Smooth muscle cell (in vitro differentiated cells): ENCODE measurements around the gene GNG2. TPM values are rescaled to one million over a fixed set of nuclear protein-coding genes. Genes with fewer than 3 reads are reported as not detected.

Experiments
- DNase-seq: peaks from one replicate; lab custom pipeline; 2025; ENCODE audit not compliant: unreplicated experiment; lab: John Stamatoyannopoulos, UW
- H2AFZ ChIP-seq: fragments of 200-600 bp; sonication (generic); 2 replicates; pipeline ENCODE4 v1.6.0; 2016; ENCODE audit warnings: antibody characterized with exemption, low read depth, mild to moderate bottlenecking
- H3F3A ChIP-seq: fragments of 200-600 bp; sonication (generic); 2 replicates; pipeline ENCODE4 v1.6.0; 2017; ENCODE audit warnings: antibody characterized with exemption, low read depth
- H3K27ac ChIP-seq: fragments of 200-600 bp; sonication (generic); 2 replicates; pipeline ENCODE4 v1.5.1; 2016; ENCODE audit warnings: low read depth, mild to moderate bottlenecking
- H3K27me3 ChIP-seq: fragments of 200-600 bp; sonication (generic); 2 replicates; pipeline ENCODE4 v1.6.1; 2016; ENCODE audit warnings: low read depth, mild to moderate bottlenecking
- H3K36me3 ChIP-seq: fragments of 200-600 bp; sonication (generic); 2 replicates; pipeline ENCODE4 v1.5.1; 2016; ENCODE audit warnings: low read depth
- H3K4me1 ChIP-seq: fragments of 200-600 bp; sonication (generic); 2 replicates; pipeline ENCODE4 v1.5.1; 2016; ENCODE audit warnings: low read depth
- H3K4me2 ChIP-seq: fragments of 200-600 bp; sonication (generic); 2 replicates; pipeline ENCODE4 v1.6.0; 2016; ENCODE audit warnings: mild to moderate bottlenecking
- H3K4me3 ChIP-seq: fragments of 200-600 bp; sonication (generic); 2 replicates; pipeline ENCODE4 v1.5.1; 2016; ENCODE audit warnings: mild to moderate bottlenecking
- H3K79me2 ChIP-seq: fragments of 200-600 bp; sonication (generic); 2 replicates; pipeline ENCODE4 v1.6.0; 2016; ENCODE audit warnings: low read depth, mild to moderate bottlenecking
- H3K9ac ChIP-seq: fragments of 200-600 bp; sonication (generic); 2 replicates; pipeline ENCODE4 v1.6.0; 2016; ENCODE audit warnings: low read depth
- H3K9me3 ChIP-seq: fragments of 200-600 bp; sonication (generic); replicated peaks from 2 replicates; pipeline ENCODE4 v1.5.1; 2016; ENCODE audit warnings: low read depth
- H4K20me1 ChIP-seq: fragments of 200-600 bp; sonication (generic); 2 replicates; pipeline ENCODE4 v1.6.0; 2016; ENCODE audit warnings: low read depth
- WGBS: methylation state at CpG from one replicate; pipeline ENCODE4 v1.1.7; 2016; ENCODE audit warnings: low lambda C conversion rate; 5-methylcytosine and 5-hydroxymethylcytosine counted together
- polyA plus RNA-seq: library from polyadenylated mRNA; unstranded; fragments of >200 nt; fragmentation: Nextera tagmentation; extraction: Ambion mirVana; gene quantifications from 2 replicates; pipeline ENCODE4 v1.2.1, GENCODE V29; 2016
- total RNA-seq: library from RNA; depleted of rRNA; stranded (reverse); fragments of >200 nt; gene quantifications from 2 replicates; pipeline ENCODE4 v1.2.3, GENCODE V29; 2014
- TF ChIP-seq, protein P1 (sequence below): fragments of 200-600 bp; sonication (generic); IDR thresholded peaks from 2 replicates; pipeline ENCODE4 v1.5.1; 2017; ENCODE audit warnings: borderline replicate concordance, mild to moderate bottlenecking, antibody characterized with exemption; ENCODE audit not compliant: insufficient read depth, poor library complexity, severe bottlenecking

The GNG2 gene
- total and polyA plus RNA-seq, 2 experiments from 2014 or later: 83.6 to 128 TPM

DNA sequence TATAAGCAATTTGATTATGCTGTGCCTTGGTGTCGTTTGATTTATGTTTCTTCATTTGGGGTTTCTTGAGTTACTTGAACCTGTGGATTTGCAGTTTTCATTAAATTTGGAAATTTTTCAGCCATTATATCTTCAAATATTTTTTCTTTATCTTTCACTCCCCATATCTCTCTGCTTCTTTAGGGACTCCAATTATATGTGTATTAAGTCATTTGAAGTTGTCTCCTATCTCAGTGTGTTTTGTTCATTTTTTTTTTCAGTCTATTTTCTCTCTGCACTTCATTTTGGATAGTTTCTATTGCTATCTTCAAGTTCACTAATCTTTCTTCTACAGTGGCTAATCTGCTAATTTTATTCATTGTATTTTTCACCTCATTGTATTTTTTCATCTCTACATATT is 99.5 kb downstream of the GNG2 start:
- Histone ChIP-seq H3K4me1 (peaks cover 13% of the 10 kb centered on the region), H3K79me2 (peaks cover 5% of the 10 kb centered on the region), H3K9me3 (no peaks in the 10 kb centered on the region), H4K20me1 (peaks cover 11% of the 10 kb centered on the region), H3K4me3 (no peak overlapping the region), H2AFZ (no peak overlapping the region), H3K9ac (no peak overlapping the region), H3K27me3 (no peaks in the 10 kb centered on the region), H3F3A (peaks cover 5% of the 10 kb centered on the region), H3K36me3 (peaks cover 13% of the 10 kb centered on the region), H3K4me2 (no peak overlapping the region), H3K27ac (no peak overlapping the region)
- no peak for DNase-seq
- WGBS: 100% methylated on average over 1 of the region's 1 CpG
- TF ChIP-seq, protein P1, sequence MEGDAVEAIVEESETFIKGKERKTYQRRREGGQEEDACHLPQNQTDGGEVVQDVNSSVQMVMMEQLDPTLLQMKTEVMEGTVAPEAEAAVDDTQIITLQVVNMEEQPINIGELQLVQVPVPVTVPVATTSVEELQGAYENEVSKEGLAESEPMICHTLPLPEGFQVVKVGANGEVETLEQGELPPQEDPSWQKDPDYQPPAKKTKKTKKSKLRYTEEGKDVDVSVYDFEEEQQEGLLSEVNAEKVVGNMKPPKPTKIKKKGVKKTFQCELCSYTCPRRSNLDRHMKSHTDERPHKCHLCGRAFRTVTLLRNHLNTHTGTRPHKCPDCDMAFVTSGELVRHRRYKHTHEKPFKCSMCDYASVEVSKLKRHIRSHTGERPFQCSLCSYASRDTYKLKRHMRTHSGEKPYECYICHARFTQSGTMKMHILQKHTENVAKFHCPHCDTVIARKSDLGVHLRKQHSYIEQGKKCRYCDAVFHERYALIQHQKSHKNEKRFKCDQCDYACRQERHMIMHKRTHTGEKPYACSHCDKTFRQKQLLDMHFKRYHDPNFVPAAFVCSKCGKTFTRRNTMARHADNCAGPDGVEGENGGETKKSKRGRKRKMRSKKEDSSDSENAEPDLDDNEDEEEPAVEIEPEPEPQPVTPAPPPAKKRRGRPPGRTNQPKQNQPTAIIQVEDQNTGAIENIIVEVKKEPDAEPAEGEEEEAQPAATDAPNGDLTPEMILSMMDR: no peak

DNA sequence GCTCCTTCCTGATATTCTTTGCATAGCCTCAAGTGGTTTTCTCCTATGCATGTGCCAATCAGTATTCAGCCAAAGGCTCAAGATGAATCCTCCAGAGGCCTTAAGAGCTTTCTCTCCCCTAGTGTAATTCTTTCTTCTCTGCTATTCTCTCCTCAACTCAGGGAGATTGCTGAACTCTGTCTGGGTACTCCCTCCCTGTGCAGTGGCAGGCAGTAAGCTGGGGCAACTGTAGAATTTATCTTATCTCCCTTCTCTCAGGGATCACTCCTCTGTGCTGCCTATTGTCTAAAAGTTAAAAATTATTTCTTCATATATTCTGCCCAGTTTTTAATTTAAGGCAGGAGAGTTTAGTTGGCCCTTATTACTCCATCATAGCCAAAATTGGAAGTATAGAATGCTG is 100.5 kb downstream of the GNG2 start:
- no peak overlapping the region for H3K27ac ChIP-seq
- no peak overlapping the region for H3K4me3 ChIP-seq
- DNase-seq: no peak

DNA sequence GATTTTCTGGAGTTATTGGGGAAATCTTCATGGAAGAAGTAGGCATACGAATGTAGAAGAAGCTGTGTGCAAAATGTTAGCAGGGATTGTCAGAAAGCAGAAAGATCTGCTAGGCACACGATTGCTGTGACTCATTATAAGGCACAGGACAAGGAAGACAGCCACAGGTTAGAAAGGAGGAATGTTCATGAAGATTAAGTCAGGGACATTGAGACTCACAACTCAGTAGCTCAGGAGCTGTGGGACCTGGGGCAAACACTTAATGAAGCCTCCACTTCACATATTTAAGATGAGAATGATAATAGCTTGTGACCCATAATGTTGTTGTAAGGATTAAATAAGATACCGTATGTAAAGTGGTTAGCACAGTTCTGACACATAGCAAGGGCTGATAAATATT is 102.3 kb downstream of the GNG2 start:
- H3K27ac ChIP-seq: peak overlapping the region; percentile 22
- H3K79me2 ChIP-seq: peaks cover 5% of the 10 kb centered on the region
- peak overlapping the region; percentile 45 for H3K4me2 ChIP-seq
- H3F3A ChIP-seq: peaks cover 5% of the 10 kb centered on the region
- no peaks in the 10 kb centered on the region for H3K9me3 ChIP-seq
- DNase-seq: no peak
- H3K4me3 ChIP-seq: no peak overlapping the region
- 15% methylated on average over 3 of the region's 3 CpGs for WGBS
- H3K9ac ChIP-seq: no peak overlapping the region
- peaks cover 11% of the 10 kb centered on the region for H4K20me1 ChIP-seq
- peaks cover 5% of the 10 kb centered on the region for H3K36me3 ChIP-seq
- H2AFZ ChIP-seq: no peak overlapping the region
- TF ChIP-seq, protein P1: no peak
- H3K27me3 ChIP-seq: no peaks in the 10 kb centered on the region
- peaks cover 13% of the 10 kb centered on the region for H3K4me1 ChIP-seq

More for the DNA sequence above, 100.5 kb downstream of the GNG2 start:
- H3K36me3 ChIP-seq: peaks cover 10% of the 10 kb centered on the region
- H3K27me3 ChIP-seq: no peaks in the 10 kb centered on the region
- peaks cover 5% of the 10 kb centered on the region for H3K79me2 ChIP-seq
- H2AFZ ChIP-seq: no peak overlapping the region
- H4K20me1 ChIP-seq: peaks cover 11% of the 10 kb centered on the region
- TF ChIP-seq, protein P1: no peak
- H3K4me2 ChIP-seq: no peak overlapping the region
- peaks cover 13% of the 10 kb centered on the region for H3K4me1 ChIP-seq
- no peaks in the 10 kb centered on the region for H3K9me3 ChIP-seq
- H3K9ac ChIP-seq: no peak overlapping the region
- H3F3A ChIP-seq: peaks cover 5% of the 10 kb centered on the region

DNA sequence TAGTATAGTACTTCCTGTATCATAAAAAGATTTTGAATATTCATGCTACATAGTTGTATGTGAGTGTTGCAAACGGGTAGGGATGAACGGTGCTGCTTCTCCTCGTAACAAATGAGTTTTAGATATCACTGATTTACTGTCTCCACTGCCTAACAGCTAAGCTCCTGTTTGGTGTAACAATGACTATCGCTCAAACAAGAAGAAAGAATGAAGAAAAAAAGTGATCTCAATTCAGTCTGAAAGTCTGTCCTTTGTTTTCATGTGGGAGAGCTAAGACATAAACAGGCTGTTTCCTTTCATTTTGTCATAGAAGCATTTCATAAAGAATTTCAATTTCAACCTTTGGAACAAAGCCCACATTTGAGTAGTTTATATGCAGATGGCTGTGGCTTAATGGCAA is 102.9 kb downstream of the GNG2 start:
- Histone ChIP-seq H3K27ac (peak overlapping the region; percentile 22), H3K4me1 (peaks cover 13% of the 10 kb centered on the region), H3K4me3 (peak overlapping the region; percentile 12), H4K20me1 (peaks cover 11% of the 10 kb centered on the region), H3K9ac (no peak overlapping the region), H3F3A (peaks cover 5% of the 10 kb centered on the region), H3K9me3 (no peaks in the 10 kb centered on the region), H3K27me3 (no peaks in the 10 kb centered on the region), H3K79me2 (peaks cover 5% of the 10 kb centered on the region), H3K36me3 (peaks cover 3% of the 10 kb centered on the region), H2AFZ (no peak overlapping the region), H3K4me2 (peak overlapping the region; percentile 45)
- TF ChIP-seq, protein P1: no peak
- WGBS: 68% methylated on average over 4 of the region's 4 CpGs
- no peak for DNase-seq
